ENCODE data around the gene AKAP13. TPM values are rescaled to one million over a fixed set of nuclear protein-coding genes. Genes with fewer than 3 reads are reported as not detected.

Gene AKAP13
- polyA plus RNA-seq, 1 donor from 2014 or later, result 10.0 TPM

GRCh38 chr15:85704720-85705429, 324.5 kb downstream of the AKAP13 start:
- Histone ChIP-seq H3K36me3 (ENCODE audit: insufficient read depth, low read length) (no peaks in the 10 kb centered on the region), H3K9me3 (ENCODE audit: low read length) (no peaks in the 10 kb centered on the region), H4K20me1 (ENCODE audit: insufficient read depth) (no peaks in the 10 kb centered on the region), H3K79me2 (replicated peaks; ENCODE audit: insufficient read depth, low read length) (no peaks in the 10 kb centered on the region), H3K27me3 (ENCODE audit: insufficient read depth, low read depth, low read length) (no peaks in the 10 kb centered on the region), H2AFZ (ENCODE audit: low read depth, low read length) (no peak overlapping the region), H3K4me2 (ENCODE audit: low read length) (no peak overlapping the region), H3K9me2 (ENCODE audit: insufficient read depth, low read length) (no peaks in the 10 kb centered on the region), H3K9ac (ENCODE audit: low read length) (no peak overlapping the region), H3F3A (ENCODE audit: insufficient read depth, low read length, poor library complexity, severe bottlenecking) (no peaks in the 10 kb centered on the region), H3K4me3 (ENCODE audit: low read length) (no peak overlapping the region), H3K27ac (ENCODE audit: low read length) (no peak overlapping the region)
- no peak for TF ChIP-seq POLR2AphosphoS5 (IDR thresholded peaks at IDR 0.05)
- no peak for TF ChIP-seq CTCF (IDR thresholded peaks at IDR 0.05; ENCODE audit: poor library complexity, severe bottlenecking)
- no peak for TF ChIP-seq MXI1 (conservative IDR thresholded peaks at IDR 0.05; ENCODE audit: poor library complexity, severe bottlenecking)
- no peak for TF ChIP-seq SMC3 (conservative IDR thresholded peaks at IDR 0.05; ENCODE audit: poor library complexity)
- TF ChIP-seq REST (IDR thresholded peaks at IDR 0.05; ENCODE audit: borderline replicate concordance), result no peak
- TF ChIP-seq TAF1 (IDR thresholded peaks at IDR 0.05; ENCODE audit: low read depth), result no peak
- TF ChIP-seq EP300 (conservative IDR thresholded peaks at IDR 0.05; ENCODE audit: poor library complexity, severe bottlenecking), result no peak
- TF ChIP-seq EZH2 (IDR thresholded peaks at IDR 0.05; ENCODE audit: borderline replicate concordance, insufficient read depth, low read length, poor library complexity, severe bottlenecking), result no peak
- TF ChIP-seq RAD21 (conservative IDR thresholded peaks at IDR 0.05), result no peak

- Histone ChIP-seq H2AFZ (ENCODE audit: low read depth, low read length) (no peak overlapping the region), H3K79me2 (replicated peaks; ENCODE audit: insufficient read depth, low read length) (no peaks in the 10 kb centered on the region), H3K27me3 (ENCODE audit: insufficient read depth, low read depth, low read length) (no peaks in the 10 kb centered on the region)
Observed at GRCh38 chr15:85706779-85707518, 326.5 kb downstream of the AKAP13 start.

More at GRCh38 chr15:85706779-85707518, 326.5 kb downstream of the AKAP13 start:
- Histone ChIP-seq H3K9me3 (ENCODE audit: low read length) (no peaks in the 10 kb centered on the region), H3F3A (ENCODE audit: insufficient read depth, low read length, poor library complexity, severe bottlenecking) (no peaks in the 10 kb centered on the region), H3K4me3 (ENCODE audit: low read length) (no peak overlapping the region), H3K9ac (ENCODE audit: low read length) (no peak overlapping the region), H4K20me1 (ENCODE audit: insufficient read depth) (no peaks in the 10 kb centered on the region), H3K4me2 (ENCODE audit: low read length) (no peak overlapping the region), H3K27ac (ENCODE audit: low read length) (no peak overlapping the region), H3K9me2 (ENCODE audit: insufficient read depth, low read length) (no peaks in the 10 kb centered on the region), H3K36me3 (ENCODE audit: insufficient read depth, low read length) (no peaks in the 10 kb centered on the region)
- TF ChIP-seq TAF1 (IDR thresholded peaks at IDR 0.05; ENCODE audit: low read depth), result no peak
- TF ChIP-seq RAD21 (conservative IDR thresholded peaks at IDR 0.05), result no peak
- no peak for TF ChIP-seq POLR2AphosphoS5 (IDR thresholded peaks at IDR 0.05)
- no peak for TF ChIP-seq REST (IDR thresholded peaks at IDR 0.05; ENCODE audit: borderline replicate concordance)
- TF ChIP-seq EZH2 (IDR thresholded peaks at IDR 0.05; ENCODE audit: borderline replicate concordance, insufficient read depth, low read length, poor library complexity, severe bottlenecking), result no peak
- TF ChIP-seq EP300 (conservative IDR thresholded peaks at IDR 0.05; ENCODE audit: poor library complexity, severe bottlenecking), result no peak
- TF ChIP-seq MXI1 (conservative IDR thresholded peaks at IDR 0.05; ENCODE audit: poor library complexity, severe bottlenecking), result no peak
- TF ChIP-seq CTCF (IDR thresholded peaks at IDR 0.05; ENCODE audit: poor library complexity, severe bottlenecking), result no peak
- no peak for TF ChIP-seq SMC3 (conservative IDR thresholded peaks at IDR 0.05; ENCODE audit: poor library complexity)

Data from neural cell (in vitro differentiated cells).